Left ventricle myocardium inferior (tissue), 1 donor: ENCODE results near the gene SUSD4. TPM values are rescaled to one million over a fixed set of nuclear protein-coding genes. Genes with fewer than 3 reads are reported as not detected.

ENCODE experiments used
- DNase-seq: peaks from one replicate; pipeline ENCODE4 v3.0.0-alpha.2; 2020
- H3K27ac ChIP-seq: fragments of 200-600 bp; replicated peaks from 2 replicates; pipeline ENCODE4 v1.8.0; 2021
- H3K27me3 ChIP-seq: fragments of 200-600 bp; 2 replicates; pipeline ENCODE4 v1.8.0; 2021; ENCODE audit warnings: low read depth
- H3K36me3 ChIP-seq: fragments of 200-600 bp; 2 replicates; pipeline ENCODE4 v1.8.0; 2021
- H3K4me1 ChIP-seq: fragments of 200-600 bp; 2 replicates; pipeline ENCODE4 v1.8.0; 2021
- H3K4me3 ChIP-seq: fragments of 200-600 bp; 2 replicates; pipeline ENCODE4 v1.8.0; 2021; ENCODE audit warnings: mild to moderate bottlenecking, moderate library complexity
- H3K9me3 ChIP-seq: fragments of 200-600 bp; replicated peaks from 2 replicates; pipeline ENCODE4 v1.8.0; 2021
- CTCF ChIP-seq: fragments of 200-600 bp; IDR thresholded peaks from 2 replicates; pipeline ENCODE4 v1.8.0; 2021; ENCODE audit warnings: antibody characterized with exemption, mild to moderate bottlenecking, borderline replicate concordance
- intact Hi-C: fragments of 100-400 bp; cut with micrococcal nuclease; formaldehyde crosslinking; loops from one replicate; pipeline ENCODE4 v1.11.0; 2022
- total RNA-seq: library from RNA; stranded (reverse); fragmentation: NEBNext Ultra II Directional; extraction: Animal tissue kit (Norgen Biotek cat#: 25700); gene quantifications from one replicate; pipeline ENCODE4 v1.2.1, GENCODE V29; 2021
- donor health status: DM: no; HTN: yes; CAD: no; lungs with severe emphysema.

Gene SUSD4
- total RNA-seq, 1 donor from 2014 or later = 2.5 TPM

GRCh38 chr1:223374064-223374610 is 10.2 kb upstream of the SUSD4 start:
- TF ChIP-seq CTCF = no peak
- H3K27me3 ChIP-seq = peaks cover 21% of the 10 kb centered on the region
- intact Hi-C loops = no loop called here
- H3K4me1 ChIP-seq = no peaks in the 10 kb centered on the region
- DNase-seq = no peak
- peaks cover 13% of the 10 kb centered on the region for H3K9me3 ChIP-seq
- no peak overlapping the region for H3K4me3 ChIP-seq
- H3K36me3 ChIP-seq = no peaks in the 10 kb centered on the region
- no peak overlapping the region for H3K27ac ChIP-seq

- peaks cover 26% of the 10 kb centered on the region for H3K4me1 ChIP-seq
- intact Hi-C loops = no loop called here
- peak overlapping the region; percentile 33 for H3K27ac ChIP-seq
- no peaks in the 10 kb centered on the region for H3K9me3 ChIP-seq
- H3K4me3 ChIP-seq = peak overlapping the region; percentile 72
- DNase-seq = no peak
- TF ChIP-seq CTCF = no peak
- H3K27me3 ChIP-seq = peaks cover 13% of the 10 kb centered on the region
- no peaks in the 10 kb centered on the region for H3K36me3 ChIP-seq
Measured at GRCh38 chr1:223364685-223365382, 858 bp upstream of the SUSD4 start.

GRCh38 chr1:223363057-223363855 is 720 bp downstream of the SUSD4 start:
- Histone ChIP-seq H3K36me3 (no peaks in the 10 kb centered on the region), H3K4me3 (peak overlapping the region; percentile 72), H3K4me1 (peaks cover 26% of the 10 kb centered on the region), H3K27me3 (peaks cover 16% of the 10 kb centered on the region), H3K9me3 (no peaks in the 10 kb centered on the region), H3K27ac (peak overlapping the region; percentile 60)
- DNase-seq = peak; percentile 59
- intact Hi-C loops = no loop called here
- no peak for TF ChIP-seq CTCF

GRCh38 chr1:223358826-223359225 is 5.2 kb downstream of the SUSD4 start:
- H3K9me3 ChIP-seq = no peaks in the 10 kb centered on the region
- no peak overlapping the region for H3K4me3 ChIP-seq
- intact Hi-C loops = no loop called here
- peaks cover 9% of the 10 kb centered on the region for H3K27me3 ChIP-seq
- no peak overlapping the region for H3K27ac ChIP-seq
- no peak for DNase-seq
- no peak for TF ChIP-seq CTCF
- no peaks in the 10 kb centered on the region for H3K36me3 ChIP-seq
- H3K4me1 ChIP-seq = peaks cover 10% of the 10 kb centered on the region

GRCh38 chr1:223355699-223356098 is 8.3 kb downstream of the SUSD4 start:
- Histone ChIP-seq H3K4me1 (peaks cover under 1% of the 10 kb centered on the region), H3K4me3 (no peak overlapping the region), H3K9me3 (no peaks in the 10 kb centered on the region), H3K36me3 (no peaks in the 10 kb centered on the region), H3K27me3 (peaks cover 22% of the 10 kb centered on the region), H3K27ac (no peak overlapping the region)
- no peak for DNase-seq
- TF ChIP-seq CTCF = no peak
- intact Hi-C loops = no loop called here
